Keratinocyte (primary cell): ENCODE measurements around the gene RBM39.

Source experiments
- EZH2 ChIP-seq: IDR thresholded peaks from one replicate; pipeline ENCODE4 v1.6.1; 2012; ENCODE audit warnings: inconsistent platforms, mild to moderate bottlenecking, low read length, moderate library complexity
- TF ChIP-seq, protein P1 (sequence below), 3 experiments: IDR thresholded peaks in 1 of 3; conservative IDR thresholded peaks in 1 of 3; optimal IDR thresholded peaks in 1 of 3; 2 replicates in 2 of 3; 3 replicates in 1 of 3; pipeline versions ENCODE3 to v1.5.1; 2011; ENCODE audit warnings: low read length in 3 of 3, mild to moderate bottlenecking in 3 of 3, moderate library complexity in 2 of 3, control low read depth in 1 of 3, inconsistent platforms in 1 of 3; ENCODE audit not compliant: insufficient read depth in 2 of 3; ENCODE audit errors: extremely low read depth in 1 of 3

GRCh38 chr20:35699127-35699956 lies 42.7 kb downstream of the RBM39 start, which contains the start of the genes NFS1 and ROMO1:
- TF ChIP-seq EZH2, result no peak
- TF ChIP-seq, protein P1, sequence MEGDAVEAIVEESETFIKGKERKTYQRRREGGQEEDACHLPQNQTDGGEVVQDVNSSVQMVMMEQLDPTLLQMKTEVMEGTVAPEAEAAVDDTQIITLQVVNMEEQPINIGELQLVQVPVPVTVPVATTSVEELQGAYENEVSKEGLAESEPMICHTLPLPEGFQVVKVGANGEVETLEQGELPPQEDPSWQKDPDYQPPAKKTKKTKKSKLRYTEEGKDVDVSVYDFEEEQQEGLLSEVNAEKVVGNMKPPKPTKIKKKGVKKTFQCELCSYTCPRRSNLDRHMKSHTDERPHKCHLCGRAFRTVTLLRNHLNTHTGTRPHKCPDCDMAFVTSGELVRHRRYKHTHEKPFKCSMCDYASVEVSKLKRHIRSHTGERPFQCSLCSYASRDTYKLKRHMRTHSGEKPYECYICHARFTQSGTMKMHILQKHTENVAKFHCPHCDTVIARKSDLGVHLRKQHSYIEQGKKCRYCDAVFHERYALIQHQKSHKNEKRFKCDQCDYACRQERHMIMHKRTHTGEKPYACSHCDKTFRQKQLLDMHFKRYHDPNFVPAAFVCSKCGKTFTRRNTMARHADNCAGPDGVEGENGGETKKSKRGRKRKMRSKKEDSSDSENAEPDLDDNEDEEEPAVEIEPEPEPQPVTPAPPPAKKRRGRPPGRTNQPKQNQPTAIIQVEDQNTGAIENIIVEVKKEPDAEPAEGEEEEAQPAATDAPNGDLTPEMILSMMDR (optimal IDR thresholded peaks at IDR 0.05 in 1 of 3, IDR thresholded peaks at IDR 0.05 in 1 of 3, conservative IDR thresholded peaks at IDR 0.05 in 1 of 3; ENCODE audit: extremely low read depth in 1 of 3, insufficient read depth in 2 of 3, low read length in 3 of 3), result peak in 2 of 3 experiments; percentile 7 to 50
